H1 (cell line): ENCODE results near the gene EPSTI1. TPM values are rescaled to one million over a fixed set of nuclear protein-coding genes. Genes with fewer than 3 reads are reported as not detected.

Source experiments
- CTCF ChIA-PET: fragments of 300-600 bp; sonication (Branson Sonifier 250); formaldehyde crosslinking; loops from one replicate; lab custom pipeline; 2021; ENCODE audit not compliant: partially characterized antibody; lab: Charles Lee
- POLR2A ChIA-PET: fragments of 300-600 bp; sonication (Branson Sonifier 250); formaldehyde crosslinking; loops from one replicate; lab custom pipeline; 2021; ENCODE audit warnings: inconsistent platforms; ENCODE audit not compliant: partially characterized antibody; lab: Charles Lee
- DNase-seq, 2 experiments: peaks; one replicate each; pipeline versions ENCODE4 v3.0.0 to v3.0.0-alpha.2; 2010 to 2022; ENCODE audit warnings: low spot score in 2 of 2, low read depth in 1 of 2, mixed read lengths in 1 of 2
- FAIRE-seq: peaks from 2 replicates; lab custom pipeline; 2011; peaks lifted over from hg19 to GRCh38; lab: Jason Lieb, UNC
- H2AFZ ChIP-seq: 2 replicates; pipeline ENCODE4 v1.8.1; 2012; ENCODE audit warnings: low read length, inconsistent platforms
- H2AK5ac ChIP-seq: 2 replicates; pipeline ENCODE4 v1.6.1; 2013; ENCODE audit warnings: low read depth, low read length
- H2BK120ac ChIP-seq: replicated peaks from 2 replicates; pipeline ENCODE3; 2013; ENCODE audit warnings: low read depth, low read length, inconsistent platforms
- H2BK12ac ChIP-seq: 2 replicates; pipeline ENCODE4 v1.6.1; 2013; ENCODE audit warnings: low read depth, low read length
- H2BK15ac ChIP-seq: 2 replicates; pipeline ENCODE4 v1.6.1; 2013; ENCODE audit warnings: low read length
- H2BK20ac ChIP-seq: 2 replicates; pipeline ENCODE4 v1.6.1; 2013; ENCODE audit warnings: low read length
- H2BK5ac ChIP-seq: 2 replicates; pipeline ENCODE4 v1.6.1; 2013; ENCODE audit warnings: low read depth, low read length
- H3K14ac ChIP-seq: 2 replicates; pipeline ENCODE4 v1.6.1; 2013; ENCODE audit warnings: inconsistent platforms; ENCODE audit not compliant: insufficient read length
- H3K18ac ChIP-seq: 2 replicates; pipeline ENCODE4 v1.6.1; 2013; ENCODE audit warnings: low read length; ENCODE audit errors: extremely low read depth
- H3K23ac ChIP-seq: 2 replicates; pipeline ENCODE4 v1.6.1; 2013; ENCODE audit warnings: inconsistent platforms; ENCODE audit not compliant: insufficient read length
- H3K23me2 ChIP-seq: 2 replicates; pipeline ENCODE4 v1.6.1; 2013; ENCODE audit warnings: low read depth, low read length
- H3K27ac ChIP-seq: 2 replicates; pipeline ENCODE4 v1.6.1; 2011; ENCODE audit warnings: low read depth, low read length, inconsistent platforms
- H3K27me3 ChIP-seq, 4 experiments: replicated peaks in 1 of 4; 1 replicate in 1 of 4; 2 replicates in 3 of 4; pipeline versions ENCODE4 v1.6.1 to v1.8.1; 2011 to 2013; ENCODE audit warnings: low read length in 3 of 4, mild to moderate bottlenecking in 3 of 4, inconsistent platforms in 2 of 4, mixed read lengths in 2 of 4, moderate library complexity in 1 of 4; ENCODE audit not compliant: control insufficient read depth in 3 of 4, insufficient read depth in 3 of 4; ENCODE audit errors: extremely low read depth in 1 of 4
- H3K36me3 ChIP-seq, 4 experiments: 2 replicates each; pipeline versions ENCODE4 v1.6.1 to v1.8.1; 2011 to 2013; ENCODE audit warnings: mild to moderate bottlenecking in 4 of 4, low read length in 3 of 4, moderate library complexity in 2 of 4, control low read depth in 1 of 4, inconsistent platforms in 1 of 4; ENCODE audit not compliant: insufficient read depth in 4 of 4, control insufficient read depth in 2 of 4
- H3K4ac ChIP-seq: replicated peaks from 2 replicates; pipeline ENCODE3; 2013; ENCODE audit warnings: low read length, low read depth, mixed read lengths, inconsistent platforms; ENCODE audit not compliant: insufficient read length
- H3K4me1 ChIP-seq, 4 experiments: replicated peaks in 1 of 4; 1 replicate in 1 of 4; 2 replicates in 3 of 4; pipeline versions ENCODE4 v1.6.1 to v1.8.1; 2011 to 2013; ENCODE audit warnings: low read length in 3 of 4, inconsistent platforms in 2 of 4, mixed read lengths in 1 of 4; ENCODE audit not compliant: insufficient read depth in 4 of 4, control insufficient read depth in 3 of 4
- H3K4me2 ChIP-seq, 2 experiments: 2 replicates each; pipeline versions ENCODE4 v1.6.1 to v1.8.1; 2011 to 2013; ENCODE audit warnings: low read depth in 2 of 2, low read length in 2 of 2, control low read depth in 1 of 2, inconsistent platforms in 1 of 2, mild to moderate bottlenecking in 1 of 2; ENCODE audit not compliant: insufficient read depth in 1 of 2
- H3K4me3 ChIP-seq, 4 experiments: fragments of 200-600, 300-600 bp in 1 of 4; sonication (generic), shearing (Covaris generic), sonication (Bioruptor Twin) in 1 of 4; 2 replicates each; pipeline versions ENCODE4 v1.5.1 to v1.8.1; 2011 to 2016; ENCODE audit warnings: low read length in 4 of 4, low read depth in 3 of 4, control low read depth in 2 of 4, inconsistent platforms in 2 of 4, mild to moderate bottlenecking in 2 of 4, mixed read lengths in 1 of 4, moderate library complexity in 1 of 4; ENCODE audit not compliant: insufficient read depth in 2 of 4; ENCODE audit errors: extremely low read depth in 1 of 4
- H3K56ac ChIP-seq: replicated peaks from 2 replicates; pipeline ENCODE3; 2013; ENCODE audit warnings: low read depth, mild to moderate bottlenecking, mixed read lengths, low read length, inconsistent platforms; ENCODE audit not compliant: insufficient read length
- H3K79me1 ChIP-seq: 2 replicates; pipeline ENCODE4 v1.6.1; 2013; ENCODE audit warnings: low read depth, low read length, control low read depth
- H3K79me2 ChIP-seq, 2 experiments: 2 replicates each; pipeline versions ENCODE4 v1.6.1 to v1.8.1; 2012 to 2013; ENCODE audit warnings: low read length in 2 of 2, mild to moderate bottlenecking in 2 of 2, inconsistent platforms in 1 of 2; ENCODE audit not compliant: insufficient read depth in 2 of 2, control insufficient read depth in 1 of 2
- H3K9ac ChIP-seq, 4 experiments: replicated peaks in 1 of 4; 1 replicate in 1 of 4; 2 replicates in 3 of 4; pipeline versions ENCODE4 v1.6.1 to v1.8.1; 2011 to 2013; ENCODE audit warnings: low read depth in 3 of 4, low read length in 3 of 4, control low read depth in 2 of 4, mild to moderate bottlenecking in 2 of 4, moderate library complexity in 2 of 4, inconsistent platforms in 1 of 4; ENCODE audit errors: extremely low read depth in 1 of 4
- H3K9me3 ChIP-seq, 2 experiments: 2 replicates each; pipeline versions ENCODE4 v1.6.1 to v1.8.1; 2012 to 2013; ENCODE audit warnings: mild to moderate bottlenecking in 2 of 2, moderate library complexity in 2 of 2, control low read depth in 1 of 2, inconsistent platforms in 1 of 2, low read depth in 1 of 2, low read length in 1 of 2, mixed read lengths in 1 of 2; ENCODE audit not compliant: insufficient read depth in 2 of 2
- H4K20me1 ChIP-seq, 2 experiments: replicated peaks in 1 of 2; 2 replicates each; pipeline versions ENCODE3 to v1.8.1; 2011 to 2013; ENCODE audit warnings: inconsistent platforms in 2 of 2, low read length in 2 of 2, mild to moderate bottlenecking in 1 of 2; ENCODE audit not compliant: insufficient read depth in 2 of 2, control insufficient read depth in 1 of 2
- H4K5ac ChIP-seq: 2 replicates; pipeline ENCODE4 v1.6.1; 2013; ENCODE audit warnings: low read length, low read depth, mixed read lengths, inconsistent platforms; ENCODE audit not compliant: insufficient read length
- H4K8ac ChIP-seq: 2 replicates; pipeline ENCODE4 v1.8.0; 2013; ENCODE audit warnings: mild to moderate bottlenecking, moderate library complexity, low read length, inconsistent platforms; ENCODE audit not compliant: insufficient read depth; ENCODE audit errors: extremely low read depth
- H4K91ac ChIP-seq: replicated peaks from 2 replicates; pipeline ENCODE3; 2013; ENCODE audit warnings: low read length, mixed read lengths, inconsistent platforms; ENCODE audit not compliant: insufficient read length
- CTCF ChIP-seq, 3 experiments: IDR thresholded peaks; 1 replicate in 2 of 3; 2 replicates in 1 of 3; pipeline versions ENCODE4 v1.5.1 to v1.6.1; 2011; ENCODE audit warnings: low read length in 3 of 3, mild to moderate bottlenecking in 3 of 3, inconsistent platforms in 2 of 3, low read depth in 1 of 3, moderate library complexity in 1 of 3; ENCODE audit not compliant: insufficient read depth in 1 of 3; ENCODE audit errors: control extremely low read depth in 1 of 3
- E2F6 ChIP-seq: IDR thresholded peaks from 2 replicates; pipeline ENCODE4 v1.6.1; 2012; ENCODE audit warnings: inconsistent platforms
- POLR2AphosphoS5 ChIP-seq: IDR thresholded peaks from 2 replicates; pipeline ENCODE4 v1.6.1; 2011; ENCODE audit warnings: low read depth, low read length
- POU5F1 ChIP-seq: IDR thresholded peaks from 2 replicates; pipeline ENCODE4 v1.6.1; 2011; ENCODE audit warnings: low read depth, mild to moderate bottlenecking, low read length, moderate library complexity
- RBBP5 ChIP-seq: IDR thresholded peaks from 2 replicates; pipeline ENCODE4 v1.7.1; 2012; ENCODE audit warnings: low read depth, mild to moderate bottlenecking, inconsistent platforms, low read length, moderate library complexity, borderline replicate concordance
- RNF2 ChIP-seq: fragments of 200-900, 300-1000 bp; sonication (generic); IDR thresholded peaks from 2 replicates; pipeline ENCODE4 v1.7.1; 2016; ENCODE audit warnings: borderline replicate concordance, low read depth, mild to moderate bottlenecking, antibody characterized with exemption, low read length; ENCODE audit not compliant: poor library complexity, severe bottlenecking; ENCODE audit errors: missing control alignments
- WGBS, 2 experiments: shearing (Covaris generic) in 1 of 2; methylation state at CpG; one replicate each; pipeline versions ENCODE4 v1.1.6 to v1.1.7; 2013 to 2015; ENCODE audit warnings: low lambda C conversion rate in 2 of 2, mixed read lengths in 2 of 2, inconsistent platforms in 1 of 2, low coverage in 1 of 2, missing lambda C conversion rate in 1 of 2; ENCODE audit not compliant: insufficient replicate concordance in 2 of 2, insufficient coverage in 1 of 2, insufficient read length in 1 of 2; ENCODE audit errors: extremely low coverage in 1 of 2, missing lambda C conversion rate in 1 of 2; 5-methylcytosine and 5-hydroxymethylcytosine counted together
- polyA plus RNA-seq, 7 experiments: library from polyadenylated mRNA; depleted of rRNA in 3 of 7; stranded (reverse) in 5 of 7; unstranded in 2 of 7; fragments of >200 nt in 5 of 7; fragments of 200-250 nt in 2 of 7; gene quantifications; 1 replicate in 5 of 7; 2 replicates in 1 of 7; 4 replicates in 1 of 7; pipeline versions ENCODE4 v1.2.1 to v1.2.3, GENCODE V29; 2011 to 2013; ENCODE audit warnings: missing spikeins in 2 of 7, mixed read lengths in 2 of 7
- total RNA-seq: library from RNA; stranded (reverse); fragmentation: NEBNext Ultra II Directional; extraction: Animal tissue kit (Norgen Biotek cat#: 25700); gene quantifications from 2 replicates; pipeline ENCODE4 v1.2.1, GENCODE V29; 2021

The EPSTI1 gene
- total and polyA plus RNA-seq, 2 of the 8 experiments (the other 6 are each of a cell fraction or from before 2014, with no cell fraction given), result 0.23 to 0.37 TPM

GRCh38 chr13:43023289-43023963, 31.4 kb upstream of the EPSTI1 start, which contains the start of gene DNAJC15:
Gene DNAJC15 (plus strand): TSS chr13:43023586. CDS start chr13:43023627, 41 bp downstream.
- no peak within 1 kb of the TSS for H2BK120ac ChIP-seq
- peaks cover 0 to 10% of the 10 kb centered on the region in 2 experiments; a peak in 2 of 4 replicates for H3K79me2 ChIP-seq
- peaks cover 4% of the 10 kb centered on the region; the same call in 1 of the 2 replicates for H3K23me2 ChIP-seq
- peak within 1 kb of the TSS; percentile 90 for H3K18ac ChIP-seq
- peak; percentile 56 to 74 for DNase-seq
- H3K27ac ChIP-seq, result peak within 1 kb of the TSS; percentile 29; the same call in 1 of the 2 replicates
- no peak within 1 kb of the TSS for H2BK20ac ChIP-seq
- H3K27me3 ChIP-seq, result peaks cover 0 to 5% (median 2%) of the 10 kb centered on the region in 4 experiments; a peak in 1 of 7 replicates
- no peak for FAIRE-seq
- 5% methylated on average over 47 of the region's 48 CpGs; no CpG with 5 or more reads in 1 of the 2 experiments for WGBS, 2 experiments
- POLR2A ChIA-PET, result interaction anchor here (0.6 to 1.7 kb wide), 15 partner anchors 9 to 157 kb away, joined by 3 to 5 read pairs (median 3); no protein-coding TSS in a partner anchor
- no peak within 1 kb of the TSS for H2AK5ac ChIP-seq
- H3K4me2 ChIP-seq, result peak within 1 kb of the TSS; percentile 76 to 79
- H4K8ac ChIP-seq, result peak within 1 kb of the TSS; percentile 57
- H2AFZ ChIP-seq, result peak within 1 kb of the TSS; percentile 97
- H2BK15ac ChIP-seq, result peak within 1 kb of the TSS; percentile 94
- H3K56ac ChIP-seq, result no peak within 1 kb of the TSS
- no peak within 1 kb of the TSS for H3K14ac ChIP-seq
- peak within 1 kb of the TSS; percentile 65 to 82 (median 74) for H3K4me3 ChIP-seq
- no peaks in the 10 kb centered on the region for H3K36me3 ChIP-seq
- H2BK5ac ChIP-seq, result peak within 1 kb of the TSS; percentile 61; the same call in 1 of the 2 replicates
- H4K5ac ChIP-seq, result no peak within 1 kb of the TSS
- no peak within 1 kb of the TSS for H3K4ac ChIP-seq
- no peaks in the 10 kb centered on the region for H3K79me1 ChIP-seq
- H4K91ac ChIP-seq, result no peak within 1 kb of the TSS
- H4K20me1 ChIP-seq, result no peaks in the 10 kb centered on the region
- H3K23ac ChIP-seq, result no peak within 1 kb of the TSS
- peak within 1 kb of the TSS in 3 of 4 experiments; percentile 66 to 74 (median 73); a peak in 6 of 7 replicates for H3K9ac ChIP-seq
- H2BK12ac ChIP-seq, result peak within 1 kb of the TSS; percentile 85; the same call in 1 of the 2 replicates
- CTCF ChIA-PET, result interaction anchor here (0.6 to 2.4 kb wide), 7 partner anchors 26 to 148 kb away, joined by 3 to 9 read pairs (median 4); no protein-coding TSS in a partner anchor
- no peaks in the 10 kb centered on the region for H3K4me1 ChIP-seq
- H3K9me3 ChIP-seq, result no peaks in the 10 kb centered on the region
- TF ChIP-seq E2F6 (peak; percentile 72; the same call in 1 of the 2 replicates), POLR2AphosphoS5 (peak; percentile 62), POU5F1 (no peak), RBBP5 (peak; percentile 69; the same call in 1 of the 2 replicates), RNF2 (no peak), CTCF (IDR thresholded peaks at IDR 0.05; ENCODE audit: control extremely low read depth in 1 of 3, insufficient read depth in 1 of 3, low read depth in 1 of 3, low read length in 3 of 3) (peak in 1 of 3 experiments; percentile 12; a peak in 1 of 4 replicates)
